SU-DHL-6 (cell line): ENCODE measurements around the gene NEUROG1.

Experiments
- CTCF ChIP-seq: fragments of 200-600 bp; sonication (generic); IDR thresholded peaks from one replicate; pipeline ENCODE4 v1.5.1; 2017; ENCODE audit warnings: antibody characterized with exemption, mild to moderate bottlenecking, low read length, moderate library complexity; ENCODE audit not compliant: insufficient read depth, poor library complexity, severe bottlenecking
- EZH2phosphoT487 ChIP-seq: fragments of 200-600 bp; sonication (generic), shearing (Covaris generic); conservative IDR thresholded peaks from 2 replicates; pipeline ENCODE4 v1.6.1; 2018; ENCODE audit warnings: mild to moderate bottlenecking, antibody characterized with exemption, low read length, moderate library complexity, mixed read lengths

DNA sequence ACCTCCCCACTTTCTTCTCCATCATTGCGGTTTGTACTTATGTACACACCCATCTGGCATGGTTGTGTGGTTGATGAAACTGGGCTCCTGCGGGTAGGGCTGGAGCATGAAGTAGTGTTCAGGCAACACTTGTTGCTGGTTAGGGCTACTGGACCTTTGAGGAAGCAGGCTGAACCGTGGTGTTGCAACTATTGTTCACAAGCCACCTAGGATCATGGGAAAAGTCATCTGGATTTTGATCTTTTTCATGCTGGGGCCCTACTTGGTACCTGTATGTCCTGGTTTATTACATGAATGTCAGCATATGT is 43.5 kb downstream of the NEUROG1 start:
- TF ChIP-seq CTCF (no peak), EZH2phosphoT487 (no peak)
